GM19324 (cell line): ENCODE data around the gene CFAP126.
A peak's percentile ranks its signal among the peaks of the same experiment; 100 is the strongest.
"Not testable (repeated sequence)": the region's sequence is repeated elsewhere in the genome, so short reads cannot be mapped to it uniquely, and the experiment has no call there.

ENCODE experiments used
- ATAC-seq: cut with Tn5 transposase; IDR thresholded peaks from one replicate; pipeline ENCODE4 v1.9.1; 2021; ENCODE audit warnings: mild to moderate bottlenecking, moderate library complexity; ENCODE audit not compliant: unreplicated experiment, low FRiP score

The CFAP126 gene, protein sequence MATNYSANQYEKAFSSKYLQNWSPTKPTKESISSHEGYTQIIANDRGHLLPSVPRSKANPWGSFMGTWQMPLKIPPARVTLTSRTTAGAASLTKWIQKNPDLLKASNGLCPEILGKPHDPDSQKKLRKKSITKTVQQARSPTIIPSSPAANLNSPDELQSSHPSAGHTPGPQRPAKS

DNA sequence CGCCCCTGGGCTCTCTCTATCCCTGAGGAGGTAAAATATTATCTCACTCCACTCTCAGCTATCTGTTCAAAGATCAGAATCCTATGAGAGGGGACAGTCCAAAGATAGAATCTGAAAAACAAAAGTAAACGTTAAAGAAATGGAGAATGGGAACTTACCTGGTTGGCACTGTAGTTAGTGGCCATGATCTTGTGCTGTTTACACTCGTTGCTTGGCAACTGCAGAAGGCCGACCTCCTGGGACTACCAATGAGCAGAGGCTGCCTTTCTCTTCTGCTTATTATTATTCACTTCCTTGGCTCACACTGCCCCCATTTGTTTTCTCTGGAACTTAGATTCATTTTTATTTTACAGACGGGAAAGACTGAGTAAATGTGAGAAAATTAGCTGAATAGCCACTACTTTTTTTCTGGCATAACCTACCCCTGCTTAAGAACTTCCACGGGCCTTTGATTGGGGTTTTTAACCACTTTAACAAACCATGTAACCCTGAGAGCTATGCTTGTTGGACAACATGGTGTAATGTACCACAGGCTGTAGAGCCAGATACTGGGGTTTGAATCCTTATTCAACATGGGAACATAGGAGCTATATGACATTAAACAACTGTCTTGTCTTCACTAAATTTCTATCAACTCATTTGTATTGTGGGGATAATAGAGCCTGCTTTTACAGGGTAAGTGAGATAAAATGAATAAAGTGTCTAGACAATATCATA lies at the start of gene CFAP126:
TSS of gene CFAP126 (minus strand) at position 193 of the 717 bp plus-strand sequence. CDS start at position 185, 8 bp downstream.
- peak; percentile 91 for ATAC-seq

DNA sequence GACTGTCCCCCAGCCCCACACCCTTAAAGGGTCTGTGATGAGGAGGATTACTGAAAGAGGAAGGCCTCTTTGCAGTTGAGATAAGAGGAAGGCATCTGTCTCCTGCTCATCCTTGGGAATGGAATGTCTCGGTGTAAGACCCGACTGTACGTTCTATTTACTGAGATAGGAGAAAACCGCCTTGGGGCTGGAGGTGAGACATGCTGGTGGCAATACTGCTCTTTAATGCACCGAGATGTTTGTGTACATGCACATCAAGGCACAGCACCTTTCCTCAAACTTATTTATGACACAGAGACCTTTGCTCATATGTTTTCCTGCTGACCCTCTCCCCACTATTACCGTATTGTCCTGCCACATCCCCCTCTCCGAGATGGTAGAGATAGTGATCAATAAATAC lies 45.4 kb upstream of the CFAP126 start:
- ATAC-seq, result not testable (repeated sequence)

DNA sequence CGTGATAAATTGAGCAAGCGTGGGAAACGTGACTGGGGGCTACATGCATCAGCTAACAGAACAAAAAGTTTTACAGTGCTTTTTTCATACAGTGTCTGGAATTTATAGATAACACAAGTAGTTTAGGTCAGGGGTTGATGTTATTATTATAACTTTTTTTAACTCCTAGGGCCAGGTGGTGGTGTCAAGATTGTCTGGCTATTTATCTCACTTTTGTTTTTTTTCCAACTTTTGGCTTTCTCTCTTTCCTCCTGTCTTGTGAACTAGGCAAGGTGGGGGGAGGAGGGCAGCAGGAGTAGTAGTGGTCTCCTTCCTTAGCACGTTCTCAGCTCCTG lies 42.9 kb upstream of the CFAP126 start:
- ATAC-seq, result not testable (repeated sequence)

DNA sequence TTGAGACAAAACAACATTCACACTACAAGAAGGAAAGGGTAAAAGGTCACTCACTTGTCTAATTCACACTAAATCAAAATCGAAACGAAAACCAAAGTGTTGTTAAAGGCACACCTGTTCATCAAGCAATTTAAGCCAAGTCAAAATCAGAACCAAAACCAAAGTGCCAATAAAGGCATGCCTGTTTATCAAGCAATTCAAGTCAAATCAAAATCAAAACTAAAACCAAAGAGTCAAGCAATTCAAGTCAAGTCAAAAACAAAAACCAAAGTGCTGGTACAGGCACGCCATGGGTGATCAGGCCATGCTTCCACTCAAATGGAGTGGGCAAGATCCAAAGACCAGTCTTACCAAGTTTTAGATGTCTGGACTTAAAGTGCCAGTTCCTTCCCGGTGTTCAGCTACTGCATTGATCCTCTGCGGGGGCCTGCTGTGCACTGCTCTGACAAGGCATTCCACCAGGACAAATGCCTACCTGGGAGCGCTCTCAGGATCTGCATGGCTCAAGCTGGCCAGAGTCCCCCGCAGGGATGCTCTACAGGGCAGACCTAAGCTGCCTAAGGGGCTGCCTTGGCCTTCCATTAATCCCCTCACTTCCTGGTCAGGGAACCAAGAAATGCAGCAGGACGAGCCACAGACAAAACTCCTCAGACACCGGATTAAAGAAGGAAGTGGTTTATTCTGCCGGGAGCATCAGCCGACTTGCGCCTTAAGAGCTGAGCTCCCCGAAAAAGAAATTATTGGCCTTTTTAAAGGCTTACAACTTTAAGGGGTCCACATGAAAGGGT lies 42.4 kb upstream of the CFAP126 start:
- ATAC-seq, result peak; percentile 53

DNA sequence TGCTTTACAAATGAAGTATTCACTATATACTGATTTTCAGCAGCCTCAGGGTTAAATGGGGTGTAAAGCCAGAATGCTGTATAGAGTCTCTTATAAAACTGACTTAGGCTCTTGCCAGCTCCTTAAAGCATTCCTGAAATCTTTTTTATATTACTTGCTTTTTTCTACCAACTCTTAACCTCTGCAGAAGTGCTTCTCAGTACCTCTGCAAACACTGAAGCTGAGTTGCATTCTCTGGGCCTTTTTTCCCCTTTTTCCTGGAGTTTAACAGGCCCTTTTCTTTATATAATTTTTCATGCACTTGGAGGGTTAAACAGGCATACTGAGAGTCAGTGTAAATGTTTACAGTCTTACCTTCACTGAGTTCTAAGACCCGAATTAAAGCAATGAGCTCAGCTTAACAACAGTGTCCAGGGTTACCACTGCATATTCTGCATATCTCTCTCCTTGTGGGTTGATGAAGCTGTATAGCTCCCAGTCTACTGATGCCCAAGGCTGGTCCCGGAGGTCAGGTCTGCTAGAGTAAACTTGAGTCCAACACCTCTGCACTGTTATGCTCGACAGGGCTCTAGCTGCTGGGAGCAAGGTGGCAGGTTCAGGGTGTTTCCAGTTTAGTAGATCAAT lies 40.9 kb upstream of the CFAP126 start:
- no peak for ATAC-seq

DNA sequence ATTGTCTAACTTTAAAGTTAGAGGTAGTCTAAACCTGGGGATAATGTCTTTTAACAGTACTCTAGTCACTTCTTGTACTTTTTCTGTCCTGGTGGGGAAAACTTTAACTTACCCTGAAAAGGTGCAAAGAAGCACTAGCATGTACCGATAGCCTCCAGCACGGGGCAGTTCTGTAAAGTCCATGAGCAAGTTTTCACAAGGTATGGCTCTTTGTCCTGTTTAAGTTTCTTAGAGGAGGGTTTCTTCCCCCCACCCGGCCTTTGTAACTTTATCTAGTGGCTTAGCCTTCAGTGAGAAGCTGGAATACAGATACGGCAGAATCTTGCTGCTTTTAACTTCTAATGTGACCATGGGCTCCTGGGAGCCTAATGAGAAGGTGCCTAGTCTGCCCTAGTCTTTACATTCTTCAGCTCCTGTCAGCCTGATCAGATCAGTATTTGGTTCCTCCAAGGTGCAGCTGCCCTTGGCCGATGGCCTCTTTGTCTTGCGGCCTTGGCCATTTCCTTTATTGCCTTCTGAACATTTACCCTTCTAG lies 39.8 kb upstream of the CFAP126 start:
- ATAC-seq, result no peak

DNA sequence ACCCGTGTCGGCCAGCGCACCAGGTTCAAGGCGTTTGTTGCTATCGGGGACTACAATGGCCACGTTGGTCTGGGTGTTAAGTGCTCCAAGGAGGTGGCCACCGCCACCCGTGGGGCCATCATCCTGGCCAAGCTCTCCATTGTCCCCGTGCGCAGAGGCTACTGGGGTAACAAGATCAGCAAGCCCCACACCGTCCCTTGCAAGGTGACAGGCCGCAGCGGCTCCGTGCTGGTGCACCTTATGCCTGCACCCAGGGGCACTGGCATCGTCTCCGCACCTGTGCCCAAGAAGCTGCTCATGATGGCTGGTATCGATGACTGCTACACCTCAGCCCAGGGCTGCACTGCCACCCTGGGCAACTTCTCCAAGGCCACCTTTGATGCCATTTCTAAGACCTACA lies 38.9 kb upstream of the CFAP126 start:
- ATAC-seq, result not testable (repeated sequence)

DNA sequence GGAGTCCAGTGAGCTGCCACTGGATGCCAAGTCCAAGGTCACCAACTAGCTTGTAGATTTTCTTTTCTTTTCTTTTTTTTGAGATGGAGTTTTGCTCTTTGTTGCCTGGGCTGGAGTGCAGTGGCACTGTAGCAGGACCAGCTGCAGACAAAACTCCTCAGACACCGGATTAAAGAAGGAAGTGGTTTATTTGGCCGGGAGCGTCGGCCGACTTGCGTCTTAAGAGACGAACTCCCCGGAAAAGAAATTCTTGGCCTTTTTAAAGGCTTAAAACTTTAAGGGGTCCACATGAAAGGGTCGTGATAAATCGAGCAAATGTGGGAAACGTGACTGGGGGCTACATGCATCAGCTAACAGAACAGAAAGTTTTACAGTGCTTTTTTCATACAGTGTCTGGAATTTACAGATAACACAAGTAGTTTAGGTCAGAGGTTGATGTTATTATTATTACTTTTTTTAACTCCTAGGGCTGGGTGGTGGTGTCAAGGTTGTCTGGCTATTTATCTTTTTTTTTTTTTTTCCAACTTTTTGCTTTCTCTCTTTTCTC lies 36.4 kb upstream of the CFAP126 start:
- ATAC-seq, result no peak

DNA sequence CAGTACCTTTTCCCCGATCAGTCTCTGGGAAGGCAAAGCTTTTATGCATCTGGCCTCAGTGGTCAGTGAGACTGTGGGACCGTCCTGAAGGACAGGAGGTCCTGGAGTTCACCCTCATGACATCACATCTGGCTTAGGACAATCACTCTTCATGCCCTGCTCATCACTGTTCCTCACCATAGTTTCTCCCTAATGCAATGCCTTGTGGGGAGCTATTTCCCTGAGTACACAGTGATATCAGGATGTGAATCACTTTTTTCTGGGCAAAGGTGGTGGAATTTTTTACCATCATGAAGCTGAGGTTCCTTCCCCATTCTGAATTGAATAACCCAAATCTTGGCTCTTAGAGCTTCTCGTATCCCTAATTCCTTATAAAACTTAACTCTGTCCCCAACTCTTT lies 34.8 kb upstream of the CFAP126 start:
- no peak for ATAC-seq

DNA sequence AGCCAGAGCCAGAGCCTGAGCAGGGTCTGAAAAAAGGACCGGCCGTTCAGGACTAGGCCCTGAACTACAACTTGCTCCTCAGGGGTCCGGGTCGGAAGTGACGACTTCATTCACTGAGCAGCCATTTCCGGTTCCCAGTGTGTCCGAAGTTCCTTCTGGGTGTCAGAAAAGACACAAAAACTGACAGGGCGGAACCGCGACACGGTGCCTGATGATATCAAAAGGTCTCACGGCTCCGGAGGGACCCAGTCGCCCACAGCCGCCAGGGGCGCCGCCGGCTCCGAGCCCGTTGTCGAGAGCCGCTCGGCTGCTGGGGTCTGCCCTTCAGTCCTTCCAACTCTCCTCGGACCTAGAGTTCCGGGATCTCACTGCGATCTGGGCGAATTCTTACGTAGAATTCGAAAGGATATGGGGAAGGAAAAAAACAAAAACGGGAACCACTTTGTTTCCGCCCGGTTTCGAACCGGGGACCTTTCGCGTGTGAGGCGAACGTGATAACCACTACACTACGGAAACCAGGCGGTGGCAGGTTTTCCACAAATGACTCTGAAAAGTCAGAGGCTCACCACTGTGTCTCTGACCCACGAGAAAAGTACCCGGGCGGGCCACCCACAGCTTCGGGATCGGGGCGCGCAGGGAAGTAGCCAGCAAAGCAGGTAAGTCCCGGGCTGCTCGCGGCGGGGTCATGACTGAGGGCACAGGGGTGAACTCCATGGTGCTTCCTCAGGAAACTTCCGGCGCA lies 31.8 kb upstream of the CFAP126 start:
- ATAC-seq, result peak; percentile 88

DNA sequence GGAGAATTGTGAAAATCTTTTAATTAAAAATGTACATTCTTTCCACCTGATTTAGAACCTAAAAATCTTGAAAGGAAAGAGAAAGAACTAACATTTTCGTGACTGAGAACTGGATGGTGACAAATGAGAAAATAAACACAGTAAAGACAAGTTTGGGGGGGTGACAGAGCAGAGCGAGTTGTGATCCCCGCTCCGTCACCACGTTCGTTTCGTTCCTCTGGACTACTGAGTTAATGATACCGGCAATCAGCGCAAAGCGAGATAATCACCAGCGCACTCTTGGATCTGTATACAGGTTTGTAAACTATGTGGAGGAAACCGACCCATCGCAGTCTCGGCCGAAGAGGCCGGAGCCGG lies 31.2 kb upstream of the CFAP126 start:
- ATAC-seq, result no peak

DNA sequence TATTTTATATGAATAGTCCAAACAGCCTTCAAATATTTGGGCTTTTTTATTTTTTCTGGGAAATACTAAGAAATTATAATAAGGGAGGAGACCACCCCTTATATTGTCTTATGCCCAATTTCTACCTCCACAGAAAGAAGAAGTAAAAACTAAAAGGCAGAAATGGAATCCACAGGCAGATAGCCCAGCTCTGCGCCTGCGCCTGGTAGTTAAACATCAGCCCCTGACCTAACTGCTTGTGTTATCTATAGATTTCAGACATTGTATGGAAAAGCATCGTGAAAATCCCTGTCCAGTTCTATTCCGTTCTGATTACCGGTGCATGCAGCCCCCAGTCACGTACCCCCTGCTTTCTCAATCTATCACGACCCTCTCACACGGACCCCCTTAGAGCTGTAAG lies 29.4 kb upstream of the CFAP126 start:
- ATAC-seq, result not testable (repeated sequence)

DNA sequence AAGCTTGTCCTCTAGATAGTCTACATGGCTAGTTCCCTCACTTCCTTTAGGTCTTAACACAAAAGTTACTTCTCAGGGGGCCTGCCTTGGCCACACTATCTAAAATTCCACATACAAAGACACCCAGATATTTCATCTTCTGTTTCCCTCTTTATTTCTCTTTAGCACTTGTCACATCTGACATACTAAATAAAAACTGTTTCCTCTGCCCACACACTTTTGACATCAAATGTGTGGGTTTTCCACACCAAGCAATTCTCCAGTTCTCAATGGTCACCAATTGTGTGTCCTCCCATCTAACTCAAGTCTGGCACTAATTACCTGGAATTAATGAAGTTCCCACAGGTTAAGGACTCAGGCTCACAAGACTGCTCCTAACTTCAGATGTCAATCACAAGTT lies 25.5 kb upstream of the CFAP126 start:
- ATAC-seq, result no peak

DNA sequence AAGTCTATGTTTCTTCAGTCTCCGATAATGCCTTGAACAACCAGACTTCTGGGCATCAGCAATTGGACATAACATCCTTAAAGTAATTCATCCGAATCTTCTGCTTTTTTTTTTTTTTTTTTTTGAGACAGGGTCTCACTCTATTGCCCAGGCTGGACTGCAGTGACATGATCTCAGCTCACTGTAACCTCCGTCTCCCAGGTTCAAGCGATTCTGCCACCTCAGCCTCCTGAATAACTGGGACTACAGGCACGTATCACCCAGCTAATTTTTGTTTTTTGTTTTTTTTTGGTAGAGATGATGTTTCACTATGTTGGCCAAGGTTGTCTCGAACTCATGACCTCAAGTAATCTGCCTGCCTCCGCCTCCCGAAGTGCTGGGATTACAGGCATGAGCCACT lies 23.9 kb upstream of the CFAP126 start:
- no peak for ATAC-seq

DNA sequence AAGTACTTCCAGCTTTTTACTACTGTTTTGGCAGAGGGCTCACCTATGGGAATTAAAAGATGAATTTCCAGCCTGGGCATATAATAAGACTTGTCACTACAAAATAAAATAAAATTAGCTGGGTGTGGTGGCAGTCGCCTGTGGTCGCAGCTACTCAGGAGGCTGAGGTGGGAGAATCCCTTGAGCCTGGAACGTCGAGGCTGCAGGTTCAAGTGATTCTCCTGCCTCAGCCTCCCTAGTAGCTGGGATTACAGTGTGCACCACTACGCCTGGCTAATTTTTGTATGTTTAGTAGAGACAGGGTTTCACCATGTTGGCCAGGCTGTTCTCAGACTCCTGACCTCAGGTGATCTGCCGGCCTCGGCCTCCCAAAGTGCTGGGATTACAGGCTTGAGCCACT lies 23.5 kb upstream of the CFAP126 start:
- ATAC-seq, result not testable (repeated sequence)

DNA sequence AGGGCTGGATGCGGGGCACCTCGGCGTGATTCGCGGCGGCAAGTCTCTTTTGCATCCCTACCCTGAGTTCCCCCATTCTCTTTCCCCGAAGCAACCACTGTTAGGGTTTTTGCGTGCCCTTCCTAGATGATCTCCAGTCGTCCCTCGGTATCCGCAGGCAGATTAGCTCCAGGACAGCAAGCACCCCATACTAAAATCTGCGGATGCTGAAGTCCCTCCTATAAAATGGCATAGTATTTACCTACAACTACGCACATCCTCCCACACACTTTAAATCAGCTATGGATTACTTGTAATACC lies 22.8 kb upstream of the CFAP126 start:
- ATAC-seq, result no peak

DNA sequence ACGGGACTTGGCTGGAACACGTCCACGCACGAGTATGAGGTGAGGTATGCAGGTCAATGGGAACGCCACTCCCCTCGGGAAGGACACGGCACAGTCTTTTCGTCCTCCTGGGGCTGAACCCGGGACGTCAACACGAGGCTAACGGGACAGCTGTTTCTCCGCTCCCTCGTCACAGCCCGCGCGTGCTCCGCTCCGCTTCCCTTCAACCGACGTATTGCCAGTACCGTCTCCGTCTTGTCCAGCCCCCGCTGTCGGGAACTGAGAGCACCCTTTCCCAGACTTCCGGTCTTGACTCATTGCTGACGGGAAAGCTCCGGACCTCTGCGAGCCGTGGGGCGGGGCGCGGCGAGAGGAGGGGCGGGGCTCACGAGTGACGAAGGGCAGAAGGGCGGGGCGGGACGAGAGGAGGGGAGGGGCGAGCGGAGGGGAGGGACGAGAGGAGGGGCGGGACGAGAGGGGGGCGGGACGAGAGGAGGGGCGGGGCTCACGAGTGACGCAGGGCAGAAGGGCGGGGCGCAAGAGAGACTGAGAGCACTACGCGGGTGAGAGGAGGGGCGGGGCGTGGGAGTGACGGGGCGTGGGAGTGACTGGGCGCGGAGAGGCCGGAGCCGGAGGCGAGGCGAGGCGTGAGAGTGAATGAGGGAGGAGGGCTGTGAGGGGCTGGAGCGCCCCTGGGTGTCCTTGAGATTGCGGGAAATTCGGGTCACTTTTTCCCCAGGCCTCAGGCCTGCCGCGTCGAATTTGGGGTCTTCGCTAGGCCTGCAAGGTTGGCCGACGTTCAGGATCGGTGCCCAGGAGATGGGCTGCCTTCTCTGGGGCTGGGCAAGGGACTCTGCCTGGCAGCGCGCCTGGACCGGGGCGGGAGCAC lies 22.2 kb upstream of the CFAP126 start:
- peak; percentile 86 for ATAC-seq

DNA sequence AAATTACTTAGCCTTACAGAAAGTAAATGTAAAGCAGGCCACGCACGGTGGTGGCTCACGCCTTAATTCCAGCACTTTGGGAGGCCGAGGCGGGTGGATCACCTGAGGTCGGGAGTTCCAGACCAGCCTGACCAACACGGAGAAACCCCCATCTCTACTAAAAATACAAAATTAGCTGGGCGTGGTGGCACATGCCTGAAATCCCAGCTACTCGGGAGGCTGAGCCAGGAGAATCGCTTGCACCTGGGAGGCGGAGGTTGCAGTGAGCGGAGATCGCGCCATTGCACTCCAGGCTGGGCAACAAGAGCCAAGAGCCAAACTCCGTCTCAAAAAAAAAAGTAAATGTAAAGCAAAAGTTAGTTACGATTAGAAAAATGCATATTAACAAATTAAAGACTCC lies 21.5 kb upstream of the CFAP126 start:
- not testable (repeated sequence) for ATAC-seq

DNA sequence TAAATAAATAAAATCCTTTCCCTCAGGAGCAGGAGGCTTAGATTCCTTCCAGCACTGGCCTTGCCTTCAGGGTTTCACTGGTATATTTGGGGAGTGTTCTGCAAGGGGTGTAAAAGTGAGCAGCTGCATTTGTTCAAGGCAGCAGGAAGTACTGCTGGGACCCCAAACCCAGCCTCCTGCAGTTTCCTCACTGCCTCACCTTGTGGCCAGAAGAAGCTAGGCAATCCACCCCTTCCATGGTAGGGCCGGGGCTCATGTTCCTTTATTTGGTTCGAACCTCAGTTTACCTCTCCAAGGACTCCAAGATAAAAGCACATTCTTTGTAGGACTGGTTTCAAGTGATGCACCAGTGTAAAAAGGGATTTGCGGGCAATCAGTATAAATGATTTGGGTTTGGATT lies 21.0 kb upstream of the CFAP126 start:
- no peak for ATAC-seq
